D341Med (cell line): Measurements from ENCODE around the gene CRACR2B.

ENCODE experiments used
- DNase-seq: peaks from one replicate; pipeline ENCODE4 v3.0.0; 2012; ENCODE audit warnings: low spot score

Gene CRACR2B

DNA sequence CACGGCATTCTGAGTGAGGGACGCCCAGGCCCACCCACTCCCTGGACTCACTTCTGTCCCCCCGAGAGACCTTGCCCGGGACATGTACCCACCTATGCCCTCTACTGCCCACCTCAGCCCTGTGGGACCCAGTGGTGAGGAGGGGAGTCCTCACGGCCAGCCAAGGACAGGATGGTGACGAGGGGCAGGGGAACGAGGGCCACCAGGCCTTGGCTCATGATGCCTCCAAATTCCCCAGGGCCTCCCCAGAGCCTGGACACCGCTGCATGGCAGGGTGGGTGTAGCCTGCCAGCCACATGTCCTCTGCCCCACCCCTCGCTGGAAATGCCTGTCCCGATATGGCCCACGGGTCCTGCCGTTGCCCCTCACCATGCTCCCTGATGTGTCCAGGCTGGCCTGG lies 41.1 kb downstream of the CRACR2B start:
- no peak for DNase-seq

DNA sequence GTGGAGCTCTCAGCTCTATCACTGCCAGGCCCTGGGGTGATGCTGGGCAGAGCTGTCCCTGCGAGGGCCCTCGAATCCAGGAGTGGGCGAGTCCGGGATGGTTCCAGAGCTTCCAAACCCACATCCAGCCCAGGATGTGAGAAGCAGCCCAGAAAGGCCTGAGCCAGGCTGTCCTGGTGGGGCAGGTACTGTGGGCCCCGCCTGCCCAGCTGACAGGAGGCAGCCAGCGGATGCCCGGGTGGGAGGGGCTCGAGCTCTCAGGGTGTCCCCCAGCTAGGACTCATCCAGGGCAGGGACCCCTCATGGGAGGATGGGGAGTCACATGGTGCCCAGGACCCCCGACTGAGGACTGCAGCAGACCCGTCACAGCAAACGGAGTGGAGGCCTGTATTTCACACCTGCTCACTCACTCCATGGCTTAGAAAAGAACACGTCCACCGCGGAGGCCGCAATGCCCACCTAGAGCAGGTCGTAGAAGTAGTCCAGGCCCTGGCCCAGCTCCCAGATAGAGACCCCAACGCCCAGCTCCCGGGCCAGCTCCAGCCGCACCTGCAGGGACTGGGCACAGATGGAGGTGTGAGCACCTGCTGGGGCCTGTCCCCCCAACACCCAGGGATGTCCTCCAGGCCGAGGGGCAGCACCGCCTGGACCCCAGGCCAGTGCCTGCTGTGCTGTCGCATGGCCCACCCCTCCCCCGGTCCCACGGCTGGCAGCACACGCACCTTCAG lies 41.8 kb downstream of the CRACR2B start:
- no peak for DNase-seq

DNA sequence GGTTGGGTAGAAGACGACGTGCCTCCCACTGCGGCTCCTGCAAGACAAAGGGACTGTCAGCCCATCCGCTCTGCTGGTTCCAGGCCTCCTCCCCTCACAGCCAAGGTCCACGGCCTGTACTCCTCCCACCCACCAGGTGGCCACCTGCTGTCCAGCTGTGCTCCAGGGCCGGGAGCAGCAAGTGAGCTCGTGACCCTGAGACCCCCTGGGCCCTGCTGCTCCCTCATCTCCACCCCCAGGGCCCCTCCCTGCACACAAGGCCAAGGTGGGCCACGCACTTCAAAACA lies 42.4 kb downstream of the CRACR2B start:
- no peak for DNase-seq

DNA sequence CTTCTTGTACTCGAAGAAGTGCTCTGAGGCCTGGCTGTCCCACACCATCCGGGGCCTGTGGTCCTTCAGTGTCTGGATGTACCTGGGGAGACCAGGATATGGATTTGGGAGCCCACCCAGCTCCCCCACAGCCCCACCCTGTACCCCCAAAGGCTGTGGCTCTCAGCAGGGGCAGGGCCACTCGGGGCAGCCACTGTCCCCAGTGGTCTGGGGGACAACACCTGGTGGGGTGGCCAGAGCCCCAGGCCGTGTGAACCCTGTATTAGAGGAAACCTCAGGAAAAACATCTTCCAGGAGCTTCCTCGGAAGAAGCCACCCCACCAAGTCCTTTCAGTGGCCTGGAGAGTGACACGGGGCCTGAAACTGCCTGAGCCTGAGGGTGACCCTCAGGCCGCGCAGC lies 42.7 kb downstream of the CRACR2B start:
- DNase-seq, result no peak

DNA sequence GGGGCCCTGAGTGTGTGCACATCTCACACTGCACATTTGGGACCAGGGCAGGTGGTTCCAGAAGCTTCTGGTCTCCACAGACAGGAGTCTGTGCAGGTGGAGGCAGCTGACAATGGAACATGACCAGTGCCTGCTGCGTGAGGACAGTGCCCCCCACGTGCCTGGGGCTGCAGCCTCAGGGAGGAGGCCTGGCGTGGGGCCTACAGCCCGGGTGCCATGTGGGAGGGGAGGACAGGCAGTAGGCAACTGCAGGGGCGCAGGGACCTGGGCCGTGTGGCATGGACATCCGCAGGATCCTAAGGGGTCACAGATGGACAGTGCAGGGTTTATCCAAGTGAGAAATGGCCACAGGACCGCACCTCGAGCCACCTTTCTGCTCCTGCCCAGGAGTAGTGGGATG lies 43.8 kb downstream of the CRACR2B start:
- DNase-seq, result no peak

DNA sequence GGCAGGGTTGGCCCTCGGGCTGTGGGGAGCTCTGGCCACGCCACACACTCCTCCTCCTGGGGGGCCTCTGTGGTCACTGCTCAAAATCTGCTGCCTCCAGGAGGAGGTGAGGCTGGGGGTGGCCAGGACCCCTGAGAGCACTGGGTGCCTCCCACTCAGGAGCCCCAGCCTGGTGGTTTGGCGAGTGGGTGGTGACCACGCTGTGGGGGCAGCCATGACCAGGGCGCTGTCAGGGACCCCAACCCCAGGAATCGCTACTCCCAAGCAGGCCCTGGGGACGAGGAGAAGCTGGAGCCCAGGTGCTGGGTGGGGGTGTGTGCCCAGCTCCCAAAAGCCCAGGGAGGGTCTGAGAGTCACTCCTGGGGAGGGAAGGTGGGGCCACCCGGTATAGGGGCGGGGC lies 45.1 kb downstream of the CRACR2B start:
- no peak for DNase-seq

DNA sequence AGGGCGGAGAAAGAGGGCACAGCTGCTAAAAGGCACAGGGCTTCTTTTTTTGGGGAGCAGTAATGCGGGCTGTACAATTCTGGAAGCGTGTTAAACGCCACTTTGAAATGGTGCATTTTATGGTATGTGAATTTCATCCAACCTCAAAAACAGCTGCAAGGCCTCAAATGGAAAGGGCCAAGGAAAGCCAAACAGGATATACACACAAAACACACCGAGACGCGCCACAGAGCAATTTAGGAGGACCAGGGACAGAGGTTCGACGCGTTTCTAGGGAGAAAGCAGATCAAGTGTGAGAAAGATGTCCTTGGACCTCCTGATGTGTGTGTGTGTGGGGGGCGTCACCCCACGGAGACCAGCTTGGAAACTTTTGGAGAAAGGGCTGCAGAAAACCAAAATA lies 46.0 kb downstream of the CRACR2B start:
- no peak for DNase-seq

DNA sequence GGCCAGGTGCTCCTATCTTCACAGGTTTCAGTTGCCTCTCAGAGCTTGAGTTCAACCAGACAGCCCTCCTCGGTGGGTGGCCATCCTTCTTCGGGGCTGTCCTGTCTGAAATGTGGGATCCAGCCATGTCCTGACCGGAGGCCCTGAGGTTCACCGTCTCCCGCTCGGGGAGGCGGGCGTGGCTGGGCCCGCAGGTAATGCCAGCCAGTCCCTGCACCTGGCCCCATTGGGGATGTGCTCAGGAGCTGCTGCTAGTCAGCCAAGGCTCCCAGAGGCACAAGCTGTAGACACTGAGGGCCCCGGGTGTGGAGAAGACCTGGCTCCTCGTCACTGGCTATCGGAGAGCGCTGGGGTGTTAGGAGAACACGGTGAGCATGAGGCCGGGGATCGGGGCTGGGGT lies 47.5 kb downstream of the CRACR2B start:
- DNase-seq, result no peak

DNA sequence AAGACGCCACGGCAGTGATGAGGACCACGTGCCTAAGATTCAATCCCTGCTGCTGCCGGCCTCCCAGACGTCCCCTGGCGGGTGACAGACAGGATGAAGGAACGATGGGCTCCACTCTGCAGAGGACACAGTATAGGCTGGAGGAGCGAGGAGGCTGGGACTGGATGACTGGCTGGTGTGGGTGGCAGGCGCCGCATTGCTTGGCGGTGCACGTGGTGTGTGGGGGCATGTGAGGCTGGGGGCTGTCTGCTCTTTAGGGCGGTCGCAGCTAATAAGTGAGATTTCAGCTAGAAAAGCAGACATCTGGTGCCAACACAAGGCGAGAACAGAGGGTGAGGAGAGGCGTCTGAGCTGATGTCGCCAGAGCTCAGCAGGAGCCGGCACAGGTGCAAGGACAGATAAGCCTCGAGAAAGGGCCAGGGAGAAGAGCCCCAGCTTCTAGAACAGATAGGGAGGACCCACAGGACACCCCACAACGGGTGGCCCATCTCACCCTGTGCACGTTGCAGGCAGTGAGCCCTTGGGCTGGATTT lies 48.1 kb downstream of the CRACR2B start:
- no peak for DNase-seq

DNA sequence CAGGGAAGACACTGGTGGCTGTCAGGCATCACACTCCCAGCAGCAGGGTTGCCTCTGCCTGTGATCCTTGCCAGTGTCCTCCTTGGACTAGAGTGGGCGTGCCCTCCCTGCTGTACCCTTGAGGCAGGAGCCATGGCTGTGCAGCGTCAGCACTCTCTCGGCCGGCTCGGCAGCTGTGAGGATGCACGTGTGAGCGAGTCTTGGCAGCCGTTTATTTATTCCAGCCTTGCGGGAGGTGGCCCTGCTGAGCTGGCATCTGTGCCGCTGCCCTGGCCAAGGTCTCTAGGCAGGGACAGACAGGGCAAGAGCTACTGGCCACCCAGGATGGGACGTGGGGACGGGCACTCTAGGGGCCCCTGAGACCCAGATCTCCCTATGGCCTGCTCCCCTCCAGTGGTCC lies 48.8 kb downstream of the CRACR2B start:
- DNase-seq, result no peak

DNA sequence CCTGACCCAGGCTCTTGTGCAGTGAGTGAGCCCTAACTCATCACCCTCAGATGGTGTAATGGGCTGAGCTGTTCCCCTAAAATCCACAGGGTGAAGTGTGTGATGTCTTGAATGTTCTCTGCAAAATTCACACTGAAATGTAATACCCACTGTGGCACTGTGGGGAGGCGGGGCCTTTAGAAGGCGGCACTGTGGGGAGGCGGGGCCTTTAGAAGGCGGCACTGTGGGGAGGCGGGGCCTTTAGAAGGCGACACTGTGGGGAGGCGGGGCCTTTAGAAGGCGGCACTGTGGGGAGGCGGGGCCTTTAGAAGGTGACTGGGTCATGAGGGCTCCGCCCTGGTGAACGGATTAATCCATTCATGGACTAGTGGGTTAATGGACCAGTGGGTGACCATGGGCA lies 49.8 kb downstream of the CRACR2B start:
- DNase-seq, result no peak

DNA sequence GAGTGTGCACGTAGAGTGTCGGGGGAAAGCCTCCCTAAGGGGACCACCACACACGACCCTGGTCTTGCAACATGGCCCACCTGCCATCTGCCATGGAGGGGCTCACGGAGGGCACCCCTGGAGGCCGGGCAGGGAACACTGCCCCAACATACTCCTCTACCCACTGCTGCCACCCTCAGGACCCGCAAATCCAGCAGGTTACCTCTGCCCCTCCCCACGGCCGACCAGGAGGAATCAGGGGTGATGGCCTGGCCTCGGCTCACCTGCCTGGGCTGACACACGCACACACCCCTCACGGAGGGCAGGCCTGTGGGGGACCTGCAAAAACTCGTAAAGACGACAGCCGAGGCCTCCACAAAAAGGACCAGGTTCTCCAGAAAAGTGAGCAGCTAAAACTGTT lies 52.7 kb downstream of the CRACR2B start:
- no peak for DNase-seq
